Neuronal stem cell (in vitro differentiated cells): ENCODE measurements around the gene FRYL.
A peak's percentile ranks its signal among the peaks of the same experiment; 100 is the strongest.
"Not testable (repeated sequence)": the region's sequence is repeated elsewhere in the genome, so short reads cannot be mapped to it uniquely, and the experiment has no call there.

Experiments
- DNase-seq: peaks from one replicate; pipeline ENCODE4 v3.0.0-alpha.2; 2013; ENCODE audit warnings: low spot score
- H2AFZ ChIP-seq: one replicate; pipeline ENCODE4 v1.6.1; 2013; ENCODE audit warnings: mild to moderate bottlenecking, low read length, inconsistent platforms
- H2AK5ac ChIP-seq: 2 replicates; pipeline ENCODE4 v1.6.1; 2013; ENCODE audit warnings: low read depth, mild to moderate bottlenecking, inconsistent platforms, low read length, moderate library complexity, mixed read lengths
- H2BK120ac ChIP-seq: 2 replicates; pipeline ENCODE4 v1.6.1; 2013; ENCODE audit warnings: low read depth, mild to moderate bottlenecking, inconsistent platforms, low read length, moderate library complexity, mixed read lengths
- H2BK12ac ChIP-seq: one replicate; pipeline ENCODE4 v1.6.1; 2013; ENCODE audit warnings: low read length, inconsistent platforms
- H2BK15ac ChIP-seq: 2 replicates; pipeline ENCODE4 v1.6.1; 2013; ENCODE audit warnings: mild to moderate bottlenecking, low read length, inconsistent platforms, mixed read lengths
- H2BK5ac ChIP-seq: one replicate; pipeline ENCODE4 v1.6.1; 2013; ENCODE audit warnings: inconsistent platforms, mild to moderate bottlenecking, low read length, moderate library complexity
- H3K14ac ChIP-seq: one replicate; pipeline ENCODE4 v1.6.1; 2013; ENCODE audit warnings: low read length, inconsistent platforms
- H3K18ac ChIP-seq: 2 replicates; pipeline ENCODE4 v1.6.1; 2013; ENCODE audit warnings: low read length, inconsistent platforms
- H3K23ac ChIP-seq: 2 replicates; pipeline ENCODE4 v1.6.1; 2013; ENCODE audit warnings: low read depth, mild to moderate bottlenecking, mixed read lengths, low read length, inconsistent platforms; ENCODE audit not compliant: poor library complexity
- H3K27ac ChIP-seq: replicated peaks from 3 replicates; pipeline ENCODE4 v1.5.1; 2013; ENCODE audit warnings: low read length, inconsistent platforms
- H3K27me3 ChIP-seq, 3 experiments: 2 replicates each; pipeline ENCODE4 v1.6.1; 2013; ENCODE audit warnings: low read length in 3 of 3, mild to moderate bottlenecking in 2 of 3, inconsistent platforms in 1 of 3, low read depth in 1 of 3, mixed read lengths in 1 of 3, moderate library complexity in 1 of 3; ENCODE audit not compliant: control insufficient read depth in 3 of 3, insufficient read depth in 3 of 3
- H3K36me3 ChIP-seq, 2 donors: replicated peaks in 1 of 2; 2 replicates each; pipeline ENCODE4 v1.6.1; 2013; ENCODE audit warnings: low read length in 2 of 2; ENCODE audit not compliant: control insufficient read depth in 2 of 2, insufficient read depth in 2 of 2
- H3K4ac ChIP-seq: 2 replicates; pipeline ENCODE4 v1.6.1; 2013; ENCODE audit warnings: inconsistent platforms, mild to moderate bottlenecking, low read length, moderate library complexity
- H3K4me1 ChIP-seq, 2 donors: 1 replicate in 1 of 2; 2 replicates in 1 of 2; pipeline ENCODE4 v1.6.1; 2013; ENCODE audit warnings: low read length in 2 of 2, low read depth in 1 of 2; ENCODE audit not compliant: control insufficient read depth in 2 of 2, insufficient read depth in 1 of 2
- H3K4me2 ChIP-seq: one replicate; pipeline ENCODE4 v1.6.1; 2013; ENCODE audit warnings: mild to moderate bottlenecking, low read length, inconsistent platforms; ENCODE audit not compliant: insufficient read depth, poor library complexity, severe bottlenecking
- H3K4me3 ChIP-seq, 2 donors: 2 replicates each; pipeline ENCODE4 v1.5.1; 2013; ENCODE audit warnings: low read length in 2 of 2, mild to moderate bottlenecking in 2 of 2, inconsistent platforms in 1 of 2, moderate library complexity in 1 of 2
- H3K79me1 ChIP-seq: one replicate; pipeline ENCODE4 v1.6.1; 2013; ENCODE audit warnings: low read depth, mild to moderate bottlenecking, inconsistent platforms, low read length, moderate library complexity
- H3K9ac ChIP-seq: one replicate; pipeline ENCODE4 v1.6.1; 2013; ENCODE audit warnings: mild to moderate bottlenecking, low read depth, low read length, inconsistent platforms; ENCODE audit not compliant: poor library complexity
- H3K9me3 ChIP-seq, 2 donors: replicated peaks in 1 of 2; 2 replicates each; pipeline versions ENCODE3 to v1.6.1; 2013; ENCODE audit warnings: low read length in 2 of 2, mild to moderate bottlenecking in 2 of 2, inconsistent platforms in 1 of 2, low read depth in 1 of 2, mixed read lengths in 1 of 2, moderate library complexity in 1 of 2; ENCODE audit not compliant: control insufficient read depth in 2 of 2, insufficient read depth in 1 of 2
- H4K8ac ChIP-seq: one replicate; pipeline ENCODE4 v1.6.1; 2013; ENCODE audit warnings: low read depth, mild to moderate bottlenecking, inconsistent platforms, low read length, moderate library complexity
- H4K91ac ChIP-seq: one replicate; pipeline ENCODE4 v1.6.1; 2013; ENCODE audit warnings: low read length, low read depth, mild to moderate bottlenecking, inconsistent platforms; ENCODE audit not compliant: poor library complexity
- WGBS, 2 donors: extraction: QIAGEN DNeasy Blood & Tissue Kit; methylation state at CpG; one replicate each; pipeline ENCODE4 v1.1.7; 2013; ENCODE audit warnings: missing lambda C conversion rate in 2 of 2, mixed read lengths in 1 of 2; ENCODE audit not compliant: insufficient read length in 2 of 2, insufficient replicate concordance in 1 of 2; ENCODE audit errors: extremely low coverage in 2 of 2; 5-methylcytosine and 5-hydroxymethylcytosine counted together

The FRYL gene

GRCh38 chr4:48742412-48742811, 37.7 kb downstream of the FRYL start:
- Histone ChIP-seq H3K36me3 (no peaks in the 10 kb centered on the region), H4K8ac (no peak overlapping the region), H3K79me1 (no peaks in the 10 kb centered on the region), H2AK5ac (no peak overlapping the region), H2BK12ac (no peak overlapping the region), H3K18ac (no peak overlapping the region), H3K4me2 (no peak overlapping the region), H2BK5ac (no peak overlapping the region), H2AFZ (no peak overlapping the region), H2BK15ac (no peak overlapping the region), H2BK120ac (no peak overlapping the region), H3K4me1 (peaks cover 0 to 1% of the 10 kb centered on the region in 2 donors), H3K9me3 (peaks cover 0 to 4% of the 10 kb centered on the region in 2 donors), H4K91ac (no peak overlapping the region), H3K4me3 (no peak overlapping the region), H3K27ac (no peak overlapping the region), H3K14ac (no peak overlapping the region), H3K9ac (no peak overlapping the region), H3K23ac (no peak overlapping the region), H3K27me3 (no peaks in the 10 kb centered on the region), H3K4ac (no peak overlapping the region)
- DNase-seq = no peak

GRCh38 chr4:48739560-48740019, 40.5 kb downstream of the FRYL start:
- H3K79me1 ChIP-seq = no peaks in the 10 kb centered on the region
- no peaks in the 10 kb centered on the region for H3K36me3 ChIP-seq
- no peak overlapping the region for H3K4me2 ChIP-seq
- no peak overlapping the region for H3K4me3 ChIP-seq
- no peak for DNase-seq
- H2AFZ ChIP-seq = no peak overlapping the region
- no peak overlapping the region for H3K4ac ChIP-seq
- H3K4me1 ChIP-seq = no peaks in the 10 kb centered on the region
- H2BK5ac ChIP-seq = no peak overlapping the region
- no peak overlapping the region for H2BK15ac ChIP-seq
- H2AK5ac ChIP-seq = no peak overlapping the region
- H4K91ac ChIP-seq = no peak overlapping the region
- no peak overlapping the region for H2BK120ac ChIP-seq
- no peak overlapping the region for H3K18ac ChIP-seq
- H2BK12ac ChIP-seq = no peak overlapping the region
- H4K8ac ChIP-seq = no peak overlapping the region
- H3K27me3 ChIP-seq = no peaks in the 10 kb centered on the region
- H3K23ac ChIP-seq = no peak overlapping the region
- no peak overlapping the region for H3K27ac ChIP-seq
- no peak overlapping the region for H3K14ac ChIP-seq
- no CpG with 5 or more reads among the region's 3 CpGs for WGBS, 2 donors
- no peak overlapping the region for H3K9ac ChIP-seq
- peaks cover 0 to 4% of the 10 kb centered on the region in 2 donors for H3K9me3 ChIP-seq

- H3K23ac ChIP-seq = no peak overlapping the region
- no peak overlapping the region for H4K8ac ChIP-seq
- H3K18ac ChIP-seq = no peak overlapping the region
- no peak overlapping the region for H3K4me2 ChIP-seq
- no peak overlapping the region for H3K27ac ChIP-seq
- H4K91ac ChIP-seq = no peak overlapping the region
- DNase-seq = no peak
- peaks cover 0 to 4% of the 10 kb centered on the region in 2 donors for H3K9me3 ChIP-seq
- H2BK120ac ChIP-seq = no peak overlapping the region
- no CpG with 5 or more reads among the region's 3 CpGs for WGBS, 2 donors
- no peak overlapping the region for H2BK12ac ChIP-seq
- H3K79me1 ChIP-seq = no peaks in the 10 kb centered on the region
- H3K4ac ChIP-seq = no peak overlapping the region
- H2BK15ac ChIP-seq = no peak overlapping the region
- no peaks in the 10 kb centered on the region for H3K27me3 ChIP-seq
- H3K4me3 ChIP-seq = no peak overlapping the region
- H3K36me3 ChIP-seq = no peaks in the 10 kb centered on the region
- no peak overlapping the region for H3K14ac ChIP-seq
- no peak overlapping the region for H3K9ac ChIP-seq
- no peak overlapping the region for H2BK5ac ChIP-seq
- H3K4me1 ChIP-seq = no peaks in the 10 kb centered on the region
- H2AK5ac ChIP-seq = no peak overlapping the region
- H2AFZ ChIP-seq = no peak overlapping the region
Measured at GRCh38 chr4:48738856-48739255, 41.2 kb downstream of the FRYL start.

GRCh38 chr4:48728906-48729496, 51.1 kb downstream of the FRYL start:
- H3K9ac ChIP-seq = peak overlapping the region; percentile 63
- H2AK5ac ChIP-seq, H2BK15ac ChIP-seq, H4K8ac ChIP-seq, H2AFZ ChIP-seq, H3K23ac ChIP-seq, H3K14ac ChIP-seq, H3K36me3 ChIP-seq, H3K4me1 ChIP-seq, H3K9me3 ChIP-seq, H3K4me2 ChIP-seq, H2BK5ac ChIP-seq, H2BK120ac ChIP-seq, H3K27ac ChIP-seq, H2BK12ac ChIP-seq, H3K18ac ChIP-seq, H3K4ac ChIP-seq, DNase-seq, H3K4me3 ChIP-seq, H4K91ac ChIP-seq, H3K27me3 ChIP-seq: not testable (repeated sequence)
- H3K79me1 ChIP-seq = peaks cover 12% of the 10 kb centered on the region
- WGBS, 2 donors = no CpG with 5 or more reads among the region's 15 CpGs
